ENCODE measurements around the gene LMBRD1.

DNA sequence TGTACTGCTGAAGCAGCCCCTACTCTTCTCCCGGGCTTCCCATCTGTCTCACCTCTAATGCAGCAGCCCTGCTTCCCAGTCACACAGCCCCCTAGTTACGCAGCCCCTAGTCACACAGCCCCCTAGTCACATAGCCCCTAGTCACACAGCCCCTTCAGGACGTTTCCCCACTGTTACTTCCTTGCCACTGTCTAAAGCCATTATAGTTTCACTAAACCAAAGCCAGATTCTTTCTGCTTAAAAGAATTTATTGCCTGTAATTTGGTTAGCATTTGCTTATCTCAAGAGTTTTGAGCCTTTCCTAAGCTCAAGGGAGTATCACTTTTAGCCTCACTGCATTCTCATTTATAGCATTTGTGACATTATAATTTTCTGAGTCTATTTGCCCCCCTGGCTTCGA lies 127.9 kb downstream of the LMBRD1 start:
- TF ChIP-seq, protein P1, sequence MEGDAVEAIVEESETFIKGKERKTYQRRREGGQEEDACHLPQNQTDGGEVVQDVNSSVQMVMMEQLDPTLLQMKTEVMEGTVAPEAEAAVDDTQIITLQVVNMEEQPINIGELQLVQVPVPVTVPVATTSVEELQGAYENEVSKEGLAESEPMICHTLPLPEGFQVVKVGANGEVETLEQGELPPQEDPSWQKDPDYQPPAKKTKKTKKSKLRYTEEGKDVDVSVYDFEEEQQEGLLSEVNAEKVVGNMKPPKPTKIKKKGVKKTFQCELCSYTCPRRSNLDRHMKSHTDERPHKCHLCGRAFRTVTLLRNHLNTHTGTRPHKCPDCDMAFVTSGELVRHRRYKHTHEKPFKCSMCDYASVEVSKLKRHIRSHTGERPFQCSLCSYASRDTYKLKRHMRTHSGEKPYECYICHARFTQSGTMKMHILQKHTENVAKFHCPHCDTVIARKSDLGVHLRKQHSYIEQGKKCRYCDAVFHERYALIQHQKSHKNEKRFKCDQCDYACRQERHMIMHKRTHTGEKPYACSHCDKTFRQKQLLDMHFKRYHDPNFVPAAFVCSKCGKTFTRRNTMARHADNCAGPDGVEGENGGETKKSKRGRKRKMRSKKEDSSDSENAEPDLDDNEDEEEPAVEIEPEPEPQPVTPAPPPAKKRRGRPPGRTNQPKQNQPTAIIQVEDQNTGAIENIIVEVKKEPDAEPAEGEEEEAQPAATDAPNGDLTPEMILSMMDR (IDR thresholded peaks at IDR 0.05): no peak
- TF ChIP-seq POLR2A (IDR thresholded peaks at IDR 0.05) (no peak), EP300 (IDR thresholded peaks at IDR 0.05) (no peak)

All from tibial nerve (tissue), 4 donors.